ENCODE results near the gene NNT.

DNA sequence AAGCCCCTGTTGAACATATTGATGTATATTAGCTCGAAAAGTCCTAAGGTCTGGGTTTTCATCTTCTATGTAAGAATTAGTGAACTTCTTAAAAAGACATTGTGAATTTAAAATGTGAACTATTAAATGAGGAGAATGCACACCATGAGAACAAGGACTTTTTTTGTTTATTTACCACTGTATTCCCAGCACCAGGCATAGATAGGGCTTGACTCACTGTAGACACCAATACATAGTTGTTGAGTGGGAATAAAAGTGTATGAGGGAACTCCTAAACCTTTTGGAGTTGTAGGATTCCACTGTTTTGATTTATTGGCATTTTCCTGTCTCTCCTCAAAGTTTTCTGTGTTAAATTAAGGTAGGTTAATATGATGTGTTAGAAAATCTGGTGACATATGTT is 40.3 kb downstream of the NNT start:
- TF ChIP-seq SP1 (IDR thresholded peaks at IDR 0.05; ENCODE audit: low read depth, low read length): no peak
- no peak for TF ChIP-seq POLR2A (IDR thresholded peaks at IDR 0.05; ENCODE audit: control extremely low read depth in 1 of 2, low read depth in 2 of 2, low read length in 2 of 2)
- TF ChIP-seq, protein P1, sequence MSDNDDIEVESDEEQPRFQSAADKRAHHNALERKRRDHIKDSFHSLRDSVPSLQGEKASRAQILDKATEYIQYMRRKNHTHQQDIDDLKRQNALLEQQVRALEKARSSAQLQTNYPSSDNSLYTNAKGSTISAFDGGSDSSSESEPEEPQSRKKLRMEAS (IDR thresholded peaks at IDR 0.05): no peak
- TF ChIP-seq, protein P2, sequence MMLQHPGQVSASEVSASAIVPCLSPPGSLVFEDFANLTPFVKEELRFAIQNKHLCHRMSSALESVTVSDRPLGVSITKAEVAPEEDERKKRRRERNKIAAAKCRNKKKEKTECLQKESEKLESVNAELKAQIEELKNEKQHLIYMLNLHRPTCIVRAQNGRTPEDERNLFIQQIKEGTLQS (IDR thresholded peaks at IDR 0.05; ENCODE audit: insufficient read depth, low read depth, low read length): no peak
- TF ChIP-seq RBBP5 (IDR thresholded peaks at IDR 0.05; ENCODE audit: borderline replicate concordance, low read depth, low read length): no peak
- TF ChIP-seq, protein P3, sequence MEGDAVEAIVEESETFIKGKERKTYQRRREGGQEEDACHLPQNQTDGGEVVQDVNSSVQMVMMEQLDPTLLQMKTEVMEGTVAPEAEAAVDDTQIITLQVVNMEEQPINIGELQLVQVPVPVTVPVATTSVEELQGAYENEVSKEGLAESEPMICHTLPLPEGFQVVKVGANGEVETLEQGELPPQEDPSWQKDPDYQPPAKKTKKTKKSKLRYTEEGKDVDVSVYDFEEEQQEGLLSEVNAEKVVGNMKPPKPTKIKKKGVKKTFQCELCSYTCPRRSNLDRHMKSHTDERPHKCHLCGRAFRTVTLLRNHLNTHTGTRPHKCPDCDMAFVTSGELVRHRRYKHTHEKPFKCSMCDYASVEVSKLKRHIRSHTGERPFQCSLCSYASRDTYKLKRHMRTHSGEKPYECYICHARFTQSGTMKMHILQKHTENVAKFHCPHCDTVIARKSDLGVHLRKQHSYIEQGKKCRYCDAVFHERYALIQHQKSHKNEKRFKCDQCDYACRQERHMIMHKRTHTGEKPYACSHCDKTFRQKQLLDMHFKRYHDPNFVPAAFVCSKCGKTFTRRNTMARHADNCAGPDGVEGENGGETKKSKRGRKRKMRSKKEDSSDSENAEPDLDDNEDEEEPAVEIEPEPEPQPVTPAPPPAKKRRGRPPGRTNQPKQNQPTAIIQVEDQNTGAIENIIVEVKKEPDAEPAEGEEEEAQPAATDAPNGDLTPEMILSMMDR (IDR thresholded peaks at IDR 0.05; ENCODE audit: control extremely low read depth in 1 of 3, insufficient read depth in 1 of 3, low read depth in 1 of 3, low read length in 3 of 3): no peak
- TF ChIP-seq, protein P4, sequence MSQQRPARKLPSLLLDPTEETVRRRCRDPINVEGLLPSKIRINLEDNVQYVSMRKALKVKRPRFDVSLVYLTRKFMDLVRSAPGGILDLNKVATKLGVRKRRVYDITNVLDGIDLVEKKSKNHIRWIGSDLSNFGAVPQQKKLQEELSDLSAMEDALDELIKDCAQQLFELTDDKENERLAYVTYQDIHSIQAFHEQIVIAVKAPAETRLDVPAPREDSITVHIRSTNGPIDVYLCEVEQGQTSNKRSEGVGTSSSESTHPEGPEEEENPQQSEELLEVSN (IDR thresholded peaks at IDR 0.05): no peak
